ENCODE measurements around the gene LMBRD1. TPM values are rescaled to one million over a fixed set of nuclear protein-coding genes. Genes with fewer than 3 reads are reported as not detected.

The LMBRD1 gene
- total and polyA plus RNA-seq, 2 of the 4 experiments (the other 2 are of a cell fraction) = 3.9 to 8.7 TPM

DNA sequence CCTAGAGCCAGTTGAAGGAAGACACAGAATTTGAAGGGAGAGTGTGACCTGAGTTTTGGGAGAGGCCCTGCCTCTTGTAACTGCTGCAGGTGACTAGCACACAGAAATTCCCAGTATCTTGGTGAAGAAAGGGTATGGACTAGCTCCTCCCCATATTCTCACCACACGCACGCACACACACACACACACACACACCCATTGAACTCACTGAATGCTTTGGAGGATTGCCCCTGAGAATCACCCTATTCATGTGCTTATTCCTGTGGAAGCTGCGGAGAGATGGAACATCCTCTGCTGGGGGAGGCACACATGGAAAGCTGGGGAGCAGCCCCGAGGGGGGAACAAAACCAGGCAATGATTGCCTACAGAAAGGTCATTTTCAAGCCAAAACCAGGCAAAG lies 6.2 kb upstream of the LMBRD1 start:
- no CpG with 5 or more reads among the region's 4 CpGs for WGBS, 2 experiments (ENCODE audit: extremely low coverage in 2 of 2, insufficient read length in 1 of 2)
- Histone ChIP-seq H3K9ac (ENCODE audit: low read depth, low read length) (no peak overlapping the region), H2BK20ac (ENCODE audit: low read depth, low read length) (no peak overlapping the region), H3K4me2 (ENCODE audit: low read depth, low read length) (no peak overlapping the region), H4K91ac (ENCODE audit: insufficient read depth, low read depth, low read length) (no peak overlapping the region), H3K9me3 (ENCODE audit: control insufficient read depth, insufficient read depth, low read length) (no peaks in the 10 kb centered on the region), H3K27me3 (ENCODE audit: control insufficient read depth, insufficient read depth, low read length) (no peaks in the 10 kb centered on the region; the same call in none of the 2 replicates), H3K27ac (ENCODE audit: insufficient read depth, low read length) (no peak overlapping the region), H3K18ac (ENCODE audit: low read depth, low read length) (no peak overlapping the region), H2BK15ac (ENCODE audit: low read depth, low read length) (no peak overlapping the region), H3K4me1 (ENCODE audit: control insufficient read depth, insufficient read depth, low read length) (no peaks in the 10 kb centered on the region), H3K4ac (ENCODE audit: low read depth, low read length) (no peak overlapping the region), H2AK9ac (replicated peaks; ENCODE audit: low read depth, low read length, poor library complexity) (no peak overlapping the region), H3K56ac (ENCODE audit: extremely low read depth, insufficient read depth, low read length) (no peak overlapping the region), H2AFZ (replicated peaks; ENCODE audit: low read length, poor library complexity) (no peak overlapping the region), H4K20me1 (ENCODE audit: insufficient read depth, low read length) (no peaks in the 10 kb centered on the region), H3K36me3 (ENCODE audit: control insufficient read depth, insufficient read depth, low read length) (no peaks in the 10 kb centered on the region), H3K79me1 (ENCODE audit: low read depth in 1 of 2, low read length in 2 of 2) (no peaks in the 10 kb centered on the region), H2BK120ac (ENCODE audit: low read depth, low read length) (no peak overlapping the region), H3K9me1 (ENCODE audit: insufficient read depth, low read length) (no peaks in the 10 kb centered on the region), H4K8ac (ENCODE audit: low read depth in 2 of 2, low read length in 2 of 2) (no peak overlapping the region), H3K4me3 (ENCODE audit: insufficient read depth, low read depth, low read length) (no peak overlapping the region), H3K14ac (replicated peaks; ENCODE audit: low read depth, low read length) (no peak overlapping the region), H2AK5ac (ENCODE audit: low read depth, low read length) (no peak overlapping the region), H4K5ac (ENCODE audit: low read depth, low read length) (no peak overlapping the region), H2BK5ac (ENCODE audit: low read depth, low read length, poor library complexity, severe bottlenecking) (no peak overlapping the region), H3K23ac (ENCODE audit: low read depth, low read length) (no peak overlapping the region)
- dilution Hi-C loops (cut with HindIII; ENCODE audit: low sequenced_read_pairs, unreplicated experiment) (no loop called here), intact Hi-C loops (cut with micrococcal nuclease) (no loop called here), in situ Hi-C loops (cut with MboI; ENCODE audit: low sequenced_read_pairs) (no loop called here)
- TF ChIP-seq BHLHE40 (IDR thresholded peaks at IDR 0.05; ENCODE audit: low read depth, low read length) (no peak), CEBPB (IDR thresholded peaks at IDR 0.05; ENCODE audit: low read depth, low read length) (no peak), MAZ (IDR thresholded peaks at IDR 0.05; ENCODE audit: borderline replicate concordance, low read depth, low read length) (no peak), RFX5 (IDR thresholded peaks at IDR 0.05; ENCODE audit: low read depth, low read length) (no peak), MXI1 (IDR thresholded peaks at IDR 0.05; ENCODE audit: borderline replicate concordance, low read depth, low read length) (no peak), MAFK (IDR thresholded peaks at IDR 0.05; ENCODE audit: low read depth, low read length) (no peak), CHD1 (IDR thresholded peaks at IDR 0.05; ENCODE audit: low read depth, low read length) (no peak), ELK1 (IDR thresholded peaks at IDR 0.05; ENCODE audit: borderline replicate concordance, low read depth, low read length) (no peak), SMC3 (IDR thresholded peaks at IDR 0.05; ENCODE audit: low read depth, low read length) (no peak)
- TF ChIP-seq, protein P1, sequence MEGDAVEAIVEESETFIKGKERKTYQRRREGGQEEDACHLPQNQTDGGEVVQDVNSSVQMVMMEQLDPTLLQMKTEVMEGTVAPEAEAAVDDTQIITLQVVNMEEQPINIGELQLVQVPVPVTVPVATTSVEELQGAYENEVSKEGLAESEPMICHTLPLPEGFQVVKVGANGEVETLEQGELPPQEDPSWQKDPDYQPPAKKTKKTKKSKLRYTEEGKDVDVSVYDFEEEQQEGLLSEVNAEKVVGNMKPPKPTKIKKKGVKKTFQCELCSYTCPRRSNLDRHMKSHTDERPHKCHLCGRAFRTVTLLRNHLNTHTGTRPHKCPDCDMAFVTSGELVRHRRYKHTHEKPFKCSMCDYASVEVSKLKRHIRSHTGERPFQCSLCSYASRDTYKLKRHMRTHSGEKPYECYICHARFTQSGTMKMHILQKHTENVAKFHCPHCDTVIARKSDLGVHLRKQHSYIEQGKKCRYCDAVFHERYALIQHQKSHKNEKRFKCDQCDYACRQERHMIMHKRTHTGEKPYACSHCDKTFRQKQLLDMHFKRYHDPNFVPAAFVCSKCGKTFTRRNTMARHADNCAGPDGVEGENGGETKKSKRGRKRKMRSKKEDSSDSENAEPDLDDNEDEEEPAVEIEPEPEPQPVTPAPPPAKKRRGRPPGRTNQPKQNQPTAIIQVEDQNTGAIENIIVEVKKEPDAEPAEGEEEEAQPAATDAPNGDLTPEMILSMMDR (conservative IDR thresholded peaks at IDR 0.05; ENCODE audit: low read depth, low read length) = no peak
- TF ChIP-seq, protein P2, sequence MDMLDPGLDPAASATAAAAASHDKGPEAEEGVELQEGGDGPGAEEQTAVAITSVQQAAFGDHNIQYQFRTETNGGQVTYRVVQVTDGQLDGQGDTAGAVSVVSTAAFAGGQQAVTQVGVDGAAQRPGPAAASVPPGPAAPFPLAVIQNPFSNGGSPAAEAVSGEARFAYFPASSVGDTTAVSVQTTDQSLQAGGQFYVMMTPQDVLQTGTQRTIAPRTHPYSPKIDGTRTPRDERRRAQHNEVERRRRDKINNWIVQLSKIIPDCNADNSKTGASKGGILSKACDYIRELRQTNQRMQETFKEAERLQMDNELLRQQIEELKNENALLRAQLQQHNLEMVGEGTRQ (IDR thresholded peaks at IDR 0.05; ENCODE audit: low read depth, low read length) = no peak
- no peak for DNase-seq
- ChIA-PET POLR2A (ENCODE audit: unreplicated experiment) (no interaction called here), CTCF (no interaction called here)
- no TSS peak for BruUV-seq (replicated peaks)
- ATAC-seq (ENCODE audit: low read depth) = no peak
